ENCODE results near the gene SRPK2. TPM values are rescaled to one million over a fixed set of nuclear protein-coding genes. Genes with fewer than 3 reads are reported as not detected.

The SRPK2 gene
- polyA plus RNA-seq, 1 of the 3 experiments (the other 2 are of a cell fraction) = 15.4 TPM

GRCh38 chr7:105408791-105409410 is 20.2 kb upstream of the SRPK2 start:
- Histone ChIP-seq H3K9me3 (no peaks in the 10 kb centered on the region), H3K79me2 (ENCODE audit: insufficient read depth) (no peaks in the 10 kb centered on the region), H3K4me3 (ENCODE audit: low read depth in 2 of 2, low read length in 1 of 2) (no peak overlapping the region), H3K4me1 (ENCODE audit: control insufficient read depth in 1 of 2, insufficient read depth in 2 of 2, low read depth in 1 of 2, low read length in 1 of 2) (no peaks in the 10 kb centered on the region), H3K36me3 (replicated peaks in 1 of 2; ENCODE audit: control insufficient read depth in 1 of 2, insufficient read depth in 2 of 2, low read length in 1 of 2) (no peaks in the 10 kb centered on the region), H2AFZ (ENCODE audit: low read depth) (no peak overlapping the region), H3K27me3 (ENCODE audit: insufficient read depth) (no peaks in the 10 kb centered on the region), H3K27ac (ENCODE audit: low read depth in 2 of 2, low read length in 1 of 2) (no peak overlapping the region), H3K9me2 (no peaks in the 10 kb centered on the region), H4K20me1 (ENCODE audit: insufficient read depth) (no peaks in the 10 kb centered on the region), H3K4me2 (no peak overlapping the region), H3K9ac (no peak overlapping the region), H3F3A (replicated peaks; ENCODE audit: insufficient read depth) (no peaks in the 10 kb centered on the region)
- WGBS (ENCODE audit: low lambda C conversion rate) = 78% methylated on average over 5 of the region's 5 CpGs
- POLR2A ChIA-PET = no interaction called here
- CTCF ChIA-PET = interaction anchor here (1.0 to 2.0 kb wide), 4 partner anchors 10 to 21 kb away, joined by 4 to 5 read pairs (median 4); no protein-coding TSS in a partner anchor
- TF ChIP-seq MXI1 (IDR thresholded peaks at IDR 0.05; ENCODE audit: low read depth, low read length) (no peak), POLR2AphosphoS5 (IDR thresholded peaks at IDR 0.05; ENCODE audit: low read depth, low read length) (no peak), PBX3 (IDR thresholded peaks at IDR 0.05) (no peak), CTCF (IDR thresholded peaks at IDR 0.05) (no peak), NFIC (IDR thresholded peaks at IDR 0.05; ENCODE audit: borderline replicate concordance) (no peak), TEAD4 (IDR thresholded peaks at IDR 0.05; ENCODE audit: borderline replicate concordance, insufficient read depth) (no peak), TCF12 (IDR thresholded peaks at IDR 0.05) (no peak), RCOR1 (IDR thresholded peaks at IDR 0.05; ENCODE audit: low read length) (no peak), FOSL2 (IDR thresholded peaks at IDR 0.05; ENCODE audit: borderline replicate concordance, low read depth) (no peak), GABPA (IDR thresholded peaks at IDR 0.05; ENCODE audit: low read depth) (no peak), ELF1 (IDR thresholded peaks at IDR 0.05) (no peak), CHD2 (IDR thresholded peaks at IDR 0.05; ENCODE audit: low read length, partially characterized antibody) (no peak), SIN3A (IDR thresholded peaks at IDR 0.05; ENCODE audit: borderline replicate concordance, low read depth, low read length) (no peak)
- TF ChIP-seq, protein P1, sequence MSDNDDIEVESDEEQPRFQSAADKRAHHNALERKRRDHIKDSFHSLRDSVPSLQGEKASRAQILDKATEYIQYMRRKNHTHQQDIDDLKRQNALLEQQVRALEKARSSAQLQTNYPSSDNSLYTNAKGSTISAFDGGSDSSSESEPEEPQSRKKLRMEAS (IDR thresholded peaks at IDR 0.05; ENCODE audit: low read depth) = no peak
- TF ChIP-seq, protein P2, sequence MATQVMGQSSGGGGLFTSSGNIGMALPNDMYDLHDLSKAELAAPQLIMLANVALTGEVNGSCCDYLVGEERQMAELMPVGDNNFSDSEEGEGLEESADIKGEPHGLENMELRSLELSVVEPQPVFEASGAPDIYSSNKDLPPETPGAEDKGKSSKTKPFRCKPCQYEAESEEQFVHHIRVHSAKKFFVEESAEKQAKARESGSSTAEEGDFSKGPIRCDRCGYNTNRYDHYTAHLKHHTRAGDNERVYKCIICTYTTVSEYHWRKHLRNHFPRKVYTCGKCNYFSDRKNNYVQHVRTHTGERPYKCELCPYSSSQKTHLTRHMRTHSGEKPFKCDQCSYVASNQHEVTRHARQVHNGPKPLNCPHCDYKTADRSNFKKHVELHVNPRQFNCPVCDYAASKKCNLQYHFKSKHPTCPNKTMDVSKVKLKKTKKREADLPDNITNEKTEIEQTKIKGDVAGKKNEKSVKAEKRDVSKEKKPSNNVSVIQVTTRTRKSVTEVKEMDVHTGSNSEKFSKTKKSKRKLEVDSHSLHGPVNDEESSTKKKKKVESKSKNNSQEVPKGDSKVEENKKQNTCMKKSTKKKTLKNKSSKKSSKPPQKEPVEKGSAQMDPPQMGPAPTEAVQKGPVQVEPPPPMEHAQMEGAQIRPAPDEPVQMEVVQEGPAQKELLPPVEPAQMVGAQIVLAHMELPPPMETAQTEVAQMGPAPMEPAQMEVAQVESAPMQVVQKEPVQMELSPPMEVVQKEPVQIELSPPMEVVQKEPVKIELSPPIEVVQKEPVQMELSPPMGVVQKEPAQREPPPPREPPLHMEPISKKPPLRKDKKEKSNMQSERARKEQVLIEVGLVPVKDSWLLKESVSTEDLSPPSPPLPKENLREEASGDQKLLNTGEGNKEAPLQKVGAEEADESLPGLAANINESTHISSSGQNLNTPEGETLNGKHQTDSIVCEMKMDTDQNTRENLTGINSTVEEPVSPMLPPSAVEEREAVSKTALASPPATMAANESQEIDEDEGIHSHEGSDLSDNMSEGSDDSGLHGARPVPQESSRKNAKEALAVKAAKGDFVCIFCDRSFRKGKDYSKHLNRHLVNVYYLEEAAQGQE (IDR thresholded peaks at IDR 0.05; ENCODE audit: low read depth, low read length) = no peak
- no peak for DNase-seq

Measured in SK-N-SH (cell line).